D721Med (cell line): ENCODE results near the gene LDLRAD4.

Experiments
- DNase-seq: peaks from one replicate; pipeline ENCODE4 v3.0.0; 2011; ENCODE audit warnings: low spot score; ENCODE audit not compliant: insufficient read length
- FAIRE-seq: peaks from 2 replicates; lab custom pipeline; 2011; peaks lifted over from hg19 to GRCh38; lab: Jason Lieb, UNC
- CTCF ChIP-seq: IDR thresholded peaks from 2 replicates; pipeline ENCODE4 v1.5.1; 2012; ENCODE audit warnings: mild to moderate bottlenecking, control low read depth; ENCODE audit not compliant: insufficient read depth; ENCODE audit errors: missing control alignments

The LDLRAD4 gene

DNA sequence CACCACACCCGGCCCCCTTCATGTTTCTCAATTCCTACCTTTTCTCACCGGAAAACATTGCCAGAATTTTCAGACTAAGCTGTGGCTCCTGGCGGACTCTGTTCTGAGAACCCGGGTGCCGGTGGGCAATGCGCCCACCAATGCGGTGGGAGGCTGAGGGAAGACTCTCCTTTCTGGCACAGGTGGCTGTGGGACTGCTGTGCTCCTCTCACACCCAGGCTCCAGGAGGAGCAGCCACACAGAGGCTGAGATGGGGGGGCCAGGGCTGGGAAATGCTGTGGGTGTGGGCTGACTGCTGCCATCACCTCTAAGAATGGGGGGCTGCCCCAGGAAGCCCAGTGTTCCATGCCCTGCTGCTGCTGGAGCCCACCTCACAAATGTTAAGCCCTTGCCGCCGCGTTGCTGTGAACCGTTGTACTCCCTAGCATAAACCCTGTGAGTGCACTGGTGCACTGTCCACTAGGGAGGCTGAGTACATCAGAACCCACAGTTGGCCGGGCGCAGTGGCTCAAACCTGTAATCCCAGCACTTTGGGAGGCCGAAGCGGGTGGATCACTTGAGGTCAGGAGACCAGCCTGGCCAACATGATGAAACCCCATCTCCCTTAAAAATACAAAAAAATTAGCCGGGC, 152.6 kb downstream of the LDLRAD4 start:
- no peak for TF ChIP-seq CTCF
- DNase-seq (no peak), FAIRE-seq (no peak)

DNA sequence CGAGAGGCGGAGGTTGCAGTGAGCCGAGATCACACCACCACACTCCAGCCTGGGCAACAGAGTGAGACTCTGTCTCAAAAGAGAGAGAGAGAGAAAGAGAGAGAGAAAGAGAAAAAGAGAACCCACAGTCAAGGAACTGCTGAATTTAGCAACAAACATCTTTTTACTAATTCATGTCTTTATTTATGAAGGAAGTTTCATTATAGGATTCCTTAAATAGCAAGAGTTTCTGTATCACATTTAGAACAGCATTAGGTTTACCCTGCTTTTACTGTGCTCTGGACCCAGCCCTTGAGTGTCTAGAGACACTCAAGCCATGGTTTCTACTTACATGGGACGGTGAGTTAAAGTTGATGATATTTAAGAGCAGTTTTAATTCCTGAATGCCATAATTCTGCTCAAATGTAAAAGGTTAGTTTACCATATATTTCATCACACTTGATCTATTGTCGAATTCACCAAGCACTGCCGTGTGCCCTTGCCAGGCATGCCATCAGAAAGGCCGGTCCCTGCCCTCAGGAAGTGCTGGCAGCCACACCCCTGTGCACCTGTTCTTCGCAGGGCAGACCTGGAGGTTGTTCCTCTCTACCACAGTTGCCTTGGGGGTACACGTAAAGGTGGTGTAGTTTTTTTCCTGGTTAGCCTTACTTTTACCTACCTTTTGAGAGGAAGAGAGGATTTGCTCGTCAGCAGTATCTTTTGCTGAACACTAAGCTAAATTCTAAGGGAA, 153.3 kb downstream of the LDLRAD4 start:
- FAIRE-seq (no peak), DNase-seq (no peak)
- no peak for TF ChIP-seq CTCF

DNA sequence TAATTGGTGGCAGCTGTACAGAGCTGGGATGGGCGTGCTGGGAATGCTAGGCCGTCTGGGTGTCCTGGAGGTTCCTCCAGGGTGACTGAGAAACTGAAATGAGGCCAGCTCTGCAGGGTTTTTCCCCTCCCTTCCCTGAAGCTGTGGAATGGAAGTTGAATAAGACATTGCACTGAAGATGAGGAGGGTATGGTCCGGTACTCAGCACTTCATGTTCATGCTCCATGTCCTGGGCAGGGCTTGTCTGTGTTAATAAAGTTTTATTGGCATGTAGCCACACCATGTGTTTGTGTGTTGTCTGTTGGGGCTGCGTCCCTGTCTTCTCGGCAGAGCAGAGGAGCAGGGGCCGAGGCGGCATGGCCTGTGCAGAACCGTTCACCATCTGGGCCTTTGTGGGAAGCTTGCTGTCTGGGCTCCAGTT, 154.0 kb downstream of the LDLRAD4 start:
- DNase-seq (no peak), FAIRE-seq (no peak)
- no peak for TF ChIP-seq CTCF

DNA sequence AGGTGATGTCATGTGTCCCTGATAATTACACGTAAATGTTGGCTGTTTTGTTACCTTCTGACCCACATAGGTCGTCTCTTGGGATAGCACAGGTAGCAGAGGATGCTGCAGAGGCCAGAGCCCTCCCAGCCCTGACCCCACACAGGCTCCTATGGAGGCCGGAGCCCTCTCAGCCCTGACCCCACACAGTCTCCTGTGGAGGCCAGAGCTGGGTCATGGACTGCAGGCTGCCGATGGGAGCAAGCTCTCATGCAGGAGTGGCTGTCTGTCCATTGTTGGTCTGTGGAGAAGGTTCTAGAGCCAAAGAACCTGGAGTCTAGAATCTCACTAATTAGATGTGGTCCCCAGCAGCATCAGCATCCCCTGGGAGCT, 155.5 kb downstream of the LDLRAD4 start:
- FAIRE-seq (no peak), DNase-seq (no peak)
- no peak for TF ChIP-seq CTCF

DNA sequence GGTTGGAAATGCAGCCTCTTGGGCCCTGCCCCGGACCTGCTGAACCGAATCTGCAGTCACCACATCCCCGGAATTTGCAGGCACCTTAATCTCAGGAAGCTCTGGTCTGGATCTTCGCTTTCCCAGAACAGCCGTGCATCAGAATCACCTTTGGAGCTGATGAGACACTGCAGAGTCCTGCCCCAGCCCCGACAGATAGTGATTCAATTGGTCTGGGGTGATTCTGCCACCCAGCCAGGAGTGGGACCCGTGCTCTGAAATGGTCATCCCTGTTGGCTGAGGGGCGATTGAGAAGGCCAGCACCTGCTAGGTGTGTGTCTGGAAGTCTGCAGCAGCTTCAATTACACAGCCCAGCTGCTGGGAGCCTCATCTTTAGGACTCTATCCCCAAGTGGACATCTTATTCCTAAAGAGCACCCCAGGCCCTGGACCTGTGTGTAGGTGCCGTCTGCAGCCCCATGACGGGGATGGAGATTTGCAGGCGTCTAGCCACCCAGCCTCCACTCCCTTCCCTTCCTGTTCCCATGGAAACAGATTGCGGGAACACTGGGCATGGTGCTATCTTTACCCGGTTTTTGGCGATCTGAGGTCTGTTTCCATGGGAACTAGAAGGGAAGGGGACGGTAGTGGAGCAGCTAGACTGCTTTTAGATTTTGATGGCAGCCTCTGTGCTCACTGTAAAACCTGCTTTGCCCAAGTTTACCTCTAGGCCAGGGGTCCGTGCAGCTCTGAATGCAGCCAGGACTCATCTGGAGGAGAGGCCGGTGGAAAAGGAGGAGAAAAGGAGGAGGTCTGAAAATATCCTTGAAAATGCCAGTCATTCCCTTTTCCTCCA, 156.1 kb downstream of the LDLRAD4 start:
- FAIRE-seq, result no peak
- no peak for DNase-seq
- no peak for TF ChIP-seq CTCF

DNA sequence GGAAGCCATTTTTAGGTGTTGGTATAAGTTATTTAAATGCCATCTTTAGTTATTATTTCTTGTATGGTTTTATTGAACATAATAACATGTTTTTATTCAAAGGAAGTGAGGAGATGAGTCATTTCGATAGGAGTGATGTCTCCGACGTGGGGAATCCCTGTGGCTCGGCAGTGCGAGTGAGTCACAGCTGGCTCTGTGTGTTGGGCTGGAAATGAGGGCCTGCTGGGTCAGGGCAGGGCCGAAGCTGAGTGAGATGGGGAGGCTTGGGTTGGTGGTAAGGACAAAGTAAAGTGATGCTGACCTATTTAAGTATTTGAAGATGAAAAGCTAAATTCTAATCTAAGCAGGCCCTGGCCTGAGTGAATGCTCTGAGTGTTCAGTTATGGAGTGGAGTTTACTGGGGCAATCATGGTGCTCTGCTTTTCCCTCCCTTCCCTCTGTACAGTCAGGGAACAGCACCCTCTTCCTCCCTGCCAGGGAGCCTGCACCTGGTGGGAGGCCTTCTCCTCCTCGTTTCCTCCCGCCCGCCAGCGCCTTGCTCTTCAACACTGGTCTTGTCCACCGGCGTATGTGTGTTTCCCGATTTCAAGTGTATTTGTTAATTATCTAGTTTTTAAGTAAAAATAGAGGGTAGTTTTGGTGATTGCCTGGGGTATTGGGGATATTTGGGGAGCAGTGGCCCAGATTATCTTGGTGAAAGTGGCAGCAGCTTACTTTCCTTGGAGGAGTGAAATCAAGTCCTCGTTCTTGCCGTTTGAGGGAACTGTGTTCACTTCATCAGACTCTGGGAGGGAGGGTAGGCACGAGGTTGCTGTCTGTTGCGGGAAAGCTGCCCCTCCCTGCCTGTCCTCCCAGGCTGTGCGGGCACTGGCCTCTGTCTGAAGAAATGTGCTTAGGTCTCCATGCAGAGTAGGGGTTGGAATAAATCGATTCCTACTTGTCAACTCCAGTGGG, 157.0 kb downstream of the LDLRAD4 start:
- no peak for DNase-seq
- FAIRE-seq, result no peak
- no peak for TF ChIP-seq CTCF
